ENCODE data around the gene EVA1B.

Gene EVA1B

DNA sequence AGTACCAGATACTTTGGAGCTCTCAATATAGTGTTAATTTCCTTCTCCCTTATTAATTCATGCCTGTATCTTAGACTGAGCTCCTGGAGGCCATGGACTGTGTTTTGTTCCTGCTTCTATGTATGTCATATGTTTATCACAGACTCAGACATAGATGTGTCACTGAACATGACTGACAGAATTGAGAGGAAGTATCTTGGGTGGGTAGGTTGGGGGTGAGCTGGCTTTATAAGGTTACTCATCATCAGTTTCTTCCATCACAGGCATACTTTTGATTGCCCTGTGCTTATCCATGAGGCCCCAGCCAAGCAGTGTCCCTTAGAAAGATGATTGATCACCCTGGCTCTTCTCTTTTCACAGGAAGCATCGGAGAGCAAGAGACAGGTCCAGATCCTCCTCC is 22.9 kb downstream of the EVA1B start:
- in situ Hi-C loops (cut with MboI; ENCODE audit: low pct_unique_long_range_greater_than_20kb, low sequenced_read_pairs, unreplicated experiment): no loop called here
- DNase-seq (ENCODE audit: low spot score): no peak
- TF ChIP-seq, protein P1, sequence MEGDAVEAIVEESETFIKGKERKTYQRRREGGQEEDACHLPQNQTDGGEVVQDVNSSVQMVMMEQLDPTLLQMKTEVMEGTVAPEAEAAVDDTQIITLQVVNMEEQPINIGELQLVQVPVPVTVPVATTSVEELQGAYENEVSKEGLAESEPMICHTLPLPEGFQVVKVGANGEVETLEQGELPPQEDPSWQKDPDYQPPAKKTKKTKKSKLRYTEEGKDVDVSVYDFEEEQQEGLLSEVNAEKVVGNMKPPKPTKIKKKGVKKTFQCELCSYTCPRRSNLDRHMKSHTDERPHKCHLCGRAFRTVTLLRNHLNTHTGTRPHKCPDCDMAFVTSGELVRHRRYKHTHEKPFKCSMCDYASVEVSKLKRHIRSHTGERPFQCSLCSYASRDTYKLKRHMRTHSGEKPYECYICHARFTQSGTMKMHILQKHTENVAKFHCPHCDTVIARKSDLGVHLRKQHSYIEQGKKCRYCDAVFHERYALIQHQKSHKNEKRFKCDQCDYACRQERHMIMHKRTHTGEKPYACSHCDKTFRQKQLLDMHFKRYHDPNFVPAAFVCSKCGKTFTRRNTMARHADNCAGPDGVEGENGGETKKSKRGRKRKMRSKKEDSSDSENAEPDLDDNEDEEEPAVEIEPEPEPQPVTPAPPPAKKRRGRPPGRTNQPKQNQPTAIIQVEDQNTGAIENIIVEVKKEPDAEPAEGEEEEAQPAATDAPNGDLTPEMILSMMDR (IDR thresholded peaks at IDR 0.05; ENCODE audit: extremely low read depth, insufficient read depth, missing control alignments): no peak

DNA sequence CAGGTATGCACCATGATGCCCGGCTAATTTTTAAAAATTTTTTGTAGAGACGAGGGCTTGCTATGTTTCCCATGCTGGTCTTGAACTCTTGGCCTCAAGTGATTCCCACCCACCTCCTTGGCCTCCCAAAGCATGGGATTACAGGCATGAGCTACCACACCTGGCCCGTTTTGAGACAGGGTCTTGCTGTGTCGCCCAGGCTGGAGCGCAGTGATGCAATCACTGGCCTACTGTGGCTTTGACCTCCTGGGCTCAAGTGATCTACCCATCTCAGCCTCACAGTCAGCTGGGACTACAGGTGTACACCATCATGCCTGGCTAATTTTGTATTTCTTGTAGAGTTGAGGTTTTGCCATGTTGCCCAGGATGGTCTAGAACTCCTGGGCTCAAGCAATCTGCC is 24.8 kb downstream of the EVA1B start:
- TF ChIP-seq, protein P1 (IDR thresholded peaks at IDR 0.05; ENCODE audit: extremely low read depth, insufficient read depth, missing control alignments): no peak
- in situ Hi-C loops (cut with MboI; ENCODE audit: low pct_unique_long_range_greater_than_20kb, low sequenced_read_pairs, unreplicated experiment): no loop called here
- DNase-seq (ENCODE audit: low spot score): no peak

DNA sequence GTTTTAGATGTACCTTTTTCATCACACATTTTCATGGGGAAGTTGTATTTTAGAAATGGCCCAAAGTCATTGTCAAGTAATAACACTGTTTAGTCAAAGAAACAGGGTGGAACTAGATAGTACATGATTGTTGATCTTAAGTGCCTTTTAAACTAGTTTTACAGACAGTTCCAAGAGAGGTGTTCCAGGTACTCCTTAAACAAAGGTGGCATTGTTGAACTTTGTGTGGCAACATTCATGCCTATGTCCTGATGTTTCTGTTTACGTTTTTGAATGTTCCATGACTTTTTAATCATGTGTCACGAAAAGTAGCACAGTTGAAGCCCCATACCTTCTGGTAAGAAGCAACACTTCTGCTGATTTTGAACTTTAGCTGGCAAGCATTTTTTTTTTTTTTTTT is 26.4 kb downstream of the EVA1B start:
- in situ Hi-C loops (cut with MboI; ENCODE audit: low pct_unique_long_range_greater_than_20kb, low sequenced_read_pairs, unreplicated experiment): no loop called here
- DNase-seq (ENCODE audit: low spot score): no peak
- TF ChIP-seq, protein P1 (IDR thresholded peaks at IDR 0.05; ENCODE audit: extremely low read depth, insufficient read depth, missing control alignments): no peak

DNA sequence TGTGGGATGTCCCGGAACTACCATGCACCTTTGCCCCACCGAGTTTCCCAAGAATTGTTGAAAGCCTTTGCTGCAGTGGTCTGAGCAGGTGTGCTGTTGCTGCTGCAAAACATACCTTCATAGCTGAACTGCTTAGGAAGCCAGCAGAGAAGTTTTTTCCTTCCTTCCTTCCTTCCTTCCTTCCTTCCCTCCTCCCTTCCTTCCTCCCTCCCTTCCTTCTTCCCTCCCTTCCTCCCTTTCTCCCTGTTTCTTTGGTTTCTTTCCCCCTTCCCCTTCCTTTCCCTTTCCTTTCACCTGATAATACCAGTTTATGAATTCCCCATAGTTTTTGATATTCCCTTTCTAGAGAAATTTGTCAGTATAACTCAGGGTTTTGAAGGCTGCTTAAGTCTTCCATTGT is 28.1 kb downstream of the EVA1B start:
- in situ Hi-C loops (cut with MboI; ENCODE audit: low pct_unique_long_range_greater_than_20kb, low sequenced_read_pairs, unreplicated experiment): no loop called here
- TF ChIP-seq, protein P1 (IDR thresholded peaks at IDR 0.05; ENCODE audit: extremely low read depth, insufficient read depth, missing control alignments): no peak
- DNase-seq (ENCODE audit: low spot score): no peak

DNA sequence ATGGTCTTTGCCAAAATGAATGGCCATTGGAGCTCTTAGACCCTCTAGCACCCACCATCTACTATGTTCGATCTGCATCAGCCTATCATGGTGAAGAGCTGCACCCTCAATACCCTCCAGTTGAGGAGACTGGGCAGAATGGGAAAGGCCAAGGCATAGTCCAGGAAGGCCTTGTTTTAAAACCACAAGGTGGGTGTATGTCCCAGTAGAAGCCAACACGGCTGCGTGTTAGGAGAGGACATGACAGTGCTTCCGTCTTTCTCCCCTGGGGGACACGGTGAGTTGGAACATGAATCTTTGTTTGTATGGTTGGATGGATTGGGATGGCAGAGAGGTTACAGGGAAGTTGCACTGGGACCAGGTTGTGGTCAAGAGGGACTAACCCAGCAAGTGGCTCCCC is 35.9 kb downstream of the EVA1B start:
- TF ChIP-seq, protein P1 (IDR thresholded peaks at IDR 0.05; ENCODE audit: extremely low read depth, insufficient read depth, missing control alignments): no peak
- DNase-seq (ENCODE audit: low spot score): no peak
- in situ Hi-C loops (cut with MboI; ENCODE audit: low pct_unique_long_range_greater_than_20kb, low sequenced_read_pairs, unreplicated experiment): no loop called here

DNA sequence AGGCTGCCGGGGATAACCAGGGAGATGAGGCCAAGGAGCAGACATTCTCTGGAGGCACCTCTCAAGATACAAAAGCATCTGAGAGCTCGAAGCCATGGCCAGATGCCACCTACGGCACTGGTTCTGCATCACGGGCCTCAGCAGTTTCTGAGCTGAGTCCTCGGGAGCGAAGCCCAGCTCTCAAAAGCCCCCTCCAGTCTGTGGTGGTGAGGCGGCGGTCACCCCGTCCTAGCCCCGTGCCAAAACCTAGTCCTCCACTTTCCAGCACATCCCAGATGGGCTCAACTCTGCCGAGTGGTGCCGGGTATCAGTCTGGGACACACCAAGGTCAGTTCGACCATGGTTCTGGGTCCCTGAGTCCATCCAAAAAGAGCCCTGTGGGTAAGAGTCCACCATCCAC is 36.6 kb downstream of the EVA1B start:
- in situ Hi-C loops (cut with MboI; ENCODE audit: low pct_unique_long_range_greater_than_20kb, low sequenced_read_pairs, unreplicated experiment): no loop called here

More for the DNA sequence above, 36.6 kb downstream of the EVA1B start:
- no peak for DNase-seq (ENCODE audit: low spot score)
- TF ChIP-seq, protein P1 (IDR thresholded peaks at IDR 0.05; ENCODE audit: extremely low read depth, insufficient read depth, missing control alignments): no peak
